ENCODE results near the gene ZNF581.

Gene ZNF581

DNA sequence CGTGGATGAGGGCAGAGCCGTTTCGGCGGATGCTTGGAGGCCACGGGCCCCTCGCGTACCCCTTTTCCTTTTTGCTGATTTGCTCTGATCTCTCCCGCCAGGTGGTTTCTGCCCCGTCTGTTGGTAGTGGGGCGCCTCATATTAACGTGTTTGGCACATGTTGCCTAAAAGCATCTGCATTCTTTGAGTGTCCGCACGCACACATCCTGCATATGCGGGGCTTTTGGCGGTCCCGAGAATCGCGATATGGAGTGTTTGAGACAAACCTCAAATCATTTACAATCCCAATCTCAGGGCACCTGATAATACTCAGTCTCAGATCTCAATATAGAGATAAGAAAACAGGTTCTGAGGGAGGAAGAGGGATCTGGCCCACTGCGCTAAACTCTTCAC is 12.2 kb downstream of the ZNF581 start:
- Mint-ChIP-seq H3K4me3 (peak overlapping the region; percentile 98), H3K9me3 (ENCODE audit: low read depth) (no peaks in the 10 kb centered on the region), H3K4me1 (ENCODE audit: low read depth) (peaks cover 23% of the 10 kb centered on the region), H3K27ac (peak overlapping the region; percentile 99), H3K36me3 (peaks cover 13% of the 10 kb centered on the region), H3K27me3 (no peaks in the 10 kb centered on the region)

DNA sequence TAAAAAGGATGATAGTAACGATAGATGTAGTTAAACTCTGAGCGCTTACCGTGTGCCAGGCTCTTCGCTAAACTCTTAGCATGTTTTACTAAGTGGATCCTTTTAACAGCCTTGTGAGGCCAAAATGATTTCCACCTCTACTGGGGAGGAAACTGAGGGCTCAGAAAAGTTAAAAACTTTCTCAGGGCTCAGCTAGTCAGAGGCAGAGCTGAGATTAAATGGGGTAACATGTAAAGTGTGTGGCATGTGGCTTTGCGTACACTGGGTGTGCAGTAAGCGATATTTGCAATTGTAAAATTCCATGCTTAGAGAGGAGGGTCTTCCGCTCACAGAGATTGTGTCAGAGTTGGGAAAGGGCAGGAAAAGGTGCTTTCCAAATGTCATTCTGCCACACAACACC is 13.1 kb downstream of the ZNF581 start:
- Mint-ChIP-seq H3K9me3 (ENCODE audit: low read depth) (no peaks in the 10 kb centered on the region), H3K27me3 (no peaks in the 10 kb centered on the region), H3K36me3 (peaks cover 13% of the 10 kb centered on the region), H3K4me3 (peak overlapping the region; percentile 98), H3K4me1 (ENCODE audit: low read depth) (peaks cover 21% of the 10 kb centered on the region), H3K27ac (peak overlapping the region; percentile 99)

DNA sequence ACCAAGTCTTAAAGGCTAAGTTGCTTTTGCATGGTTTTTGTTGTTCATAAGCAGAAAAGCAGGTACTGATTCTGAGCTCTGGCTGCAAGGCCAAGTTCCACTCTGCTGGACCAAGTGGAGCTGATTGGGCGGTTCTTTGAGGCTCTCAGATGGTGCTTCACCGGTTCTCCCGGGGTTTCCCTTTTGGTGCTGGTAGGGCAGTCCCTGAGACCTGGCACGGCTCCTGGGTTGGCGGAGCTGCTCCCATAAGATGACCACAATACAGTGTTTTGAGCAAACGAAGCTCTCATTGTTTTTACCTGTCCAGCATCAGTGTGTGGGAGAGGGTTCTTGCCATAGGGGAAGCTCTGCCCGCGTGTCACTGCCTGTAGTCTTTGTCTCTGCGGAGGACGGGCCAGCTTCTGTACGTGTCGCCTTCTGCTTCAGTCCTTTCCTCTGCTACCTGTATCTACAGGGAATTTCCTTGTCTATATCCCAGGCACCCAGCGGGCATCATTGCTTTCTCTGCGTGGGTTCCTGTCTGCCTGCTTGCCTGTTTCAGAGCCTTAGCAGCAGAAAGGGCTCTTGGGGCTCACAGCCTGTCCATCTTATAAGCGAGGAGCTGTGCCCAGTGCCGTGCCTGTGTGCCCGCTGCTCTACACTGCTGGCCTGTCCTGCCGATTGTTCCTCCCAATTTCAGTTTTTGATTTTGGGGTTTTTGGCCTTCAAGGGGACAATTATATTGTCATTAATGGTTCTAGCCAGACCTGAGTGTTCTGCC is 13.7 kb downstream of the ZNF581 start:
- peak overlapping the region; percentile 98 for H3K4me3 Mint-ChIP-seq
- no peaks in the 10 kb centered on the region for H3K9me3 Mint-ChIP-seq (ENCODE audit: low read depth)
- H3K27ac Mint-ChIP-seq, result peak overlapping the region; percentile 99
- H3K36me3 Mint-ChIP-seq, result peaks cover 15% of the 10 kb centered on the region
- H3K4me1 Mint-ChIP-seq (ENCODE audit: low read depth), result peaks cover 24% of the 10 kb centered on the region
- H3K27me3 Mint-ChIP-seq, result no peaks in the 10 kb centered on the region

DNA sequence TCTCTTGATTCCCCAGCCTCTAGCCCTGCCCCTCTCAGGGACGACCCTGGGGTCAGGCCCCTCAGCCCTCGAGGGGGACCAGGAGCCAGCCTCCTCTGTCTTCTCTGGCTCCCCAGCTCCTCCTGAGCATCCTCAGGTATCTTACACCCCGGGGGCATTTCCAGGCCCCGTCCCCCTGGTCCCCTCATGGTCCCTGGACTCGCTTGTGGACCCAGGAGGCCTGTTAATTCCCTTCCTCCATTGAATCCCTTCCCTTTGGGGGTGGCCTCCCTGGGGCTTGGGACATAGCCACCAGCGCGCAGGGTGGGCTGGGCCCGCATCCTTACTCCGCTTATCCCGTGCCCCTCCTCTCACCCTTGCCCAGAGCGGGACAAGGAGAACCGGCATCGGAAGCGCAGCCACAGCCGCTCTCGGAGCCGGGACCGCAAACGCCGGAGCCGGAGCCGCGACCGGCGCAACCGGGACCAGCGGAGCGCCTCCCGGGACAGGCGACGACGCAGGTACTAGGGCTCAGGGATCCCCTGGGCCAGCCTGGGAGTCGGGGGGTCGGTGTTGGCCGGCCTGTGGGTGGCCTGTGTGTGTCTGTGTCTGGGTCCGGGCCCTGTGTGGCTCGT is 15.5 kb downstream of the ZNF581 start:
- no peaks in the 10 kb centered on the region for H3K27me3 Mint-ChIP-seq
- peak overlapping the region; percentile 98 for H3K4me3 Mint-ChIP-seq
- no peak overlapping the region for H3K27ac Mint-ChIP-seq
- peaks cover 15% of the 10 kb centered on the region for H3K36me3 Mint-ChIP-seq
- no peaks in the 10 kb centered on the region for H3K9me3 Mint-ChIP-seq (ENCODE audit: low read depth)
- H3K4me1 Mint-ChIP-seq (ENCODE audit: low read depth), result peaks cover 36% of the 10 kb centered on the region

DNA sequence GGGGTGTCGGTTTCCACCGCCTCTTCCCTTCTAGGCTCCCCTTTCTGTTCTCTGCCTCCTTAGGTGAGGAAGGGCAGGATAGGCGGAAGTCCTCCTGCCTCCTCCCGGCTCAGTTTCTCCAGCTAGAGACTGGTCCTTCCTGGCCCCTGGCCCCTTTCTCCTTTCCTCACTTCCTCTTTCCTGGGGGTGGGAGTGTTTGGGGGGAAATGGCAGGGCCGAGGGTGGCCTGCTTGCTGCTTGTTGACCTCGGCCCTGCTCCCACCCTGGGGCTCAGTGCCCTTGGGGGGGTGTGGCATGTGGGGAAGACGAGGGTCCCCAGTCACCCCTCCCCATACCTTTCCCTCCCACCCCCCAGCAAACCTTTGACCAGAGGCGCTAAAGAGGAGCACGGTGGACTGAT is 16.4 kb downstream of the ZNF581 start:
- no peaks in the 10 kb centered on the region for H3K9me3 Mint-ChIP-seq (ENCODE audit: low read depth)
- peak overlapping the region; percentile 22 for H3K27ac Mint-ChIP-seq
- peaks cover 36% of the 10 kb centered on the region for H3K4me1 Mint-ChIP-seq (ENCODE audit: low read depth)
- H3K4me3 Mint-ChIP-seq, result peak overlapping the region; percentile 64
- no peaks in the 10 kb centered on the region for H3K27me3 Mint-ChIP-seq
- peaks cover 15% of the 10 kb centered on the region for H3K36me3 Mint-ChIP-seq

DNA sequence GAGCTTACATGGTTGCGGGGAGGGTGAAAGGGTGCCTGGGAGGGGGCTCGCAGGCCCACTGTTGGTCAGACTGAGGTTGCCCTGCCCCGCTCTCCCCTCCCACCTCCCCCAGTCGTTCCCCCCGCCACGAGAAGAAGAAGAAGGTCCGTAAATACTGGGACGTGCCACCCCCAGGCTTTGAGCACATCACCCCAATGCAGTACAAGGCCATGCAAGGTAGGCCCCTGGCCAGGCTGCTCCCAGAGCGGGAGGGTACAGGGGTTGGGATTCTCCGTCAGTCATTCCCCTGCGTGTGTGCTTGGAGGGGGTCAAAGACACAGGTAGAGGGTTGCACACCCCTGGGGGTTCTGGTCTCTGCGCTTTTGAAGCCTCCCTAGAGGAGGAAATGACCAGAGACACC is 17.0 kb downstream of the ZNF581 start:
- Mint-ChIP-seq H3K4me3 (peak overlapping the region; percentile 20), H3K4me1 (ENCODE audit: low read depth) (peaks cover 36% of the 10 kb centered on the region), H3K27ac (peak overlapping the region; percentile 34), H3K9me3 (ENCODE audit: low read depth) (no peaks in the 10 kb centered on the region), H3K27me3 (no peaks in the 10 kb centered on the region), H3K36me3 (peaks cover 15% of the 10 kb centered on the region)

DNA sequence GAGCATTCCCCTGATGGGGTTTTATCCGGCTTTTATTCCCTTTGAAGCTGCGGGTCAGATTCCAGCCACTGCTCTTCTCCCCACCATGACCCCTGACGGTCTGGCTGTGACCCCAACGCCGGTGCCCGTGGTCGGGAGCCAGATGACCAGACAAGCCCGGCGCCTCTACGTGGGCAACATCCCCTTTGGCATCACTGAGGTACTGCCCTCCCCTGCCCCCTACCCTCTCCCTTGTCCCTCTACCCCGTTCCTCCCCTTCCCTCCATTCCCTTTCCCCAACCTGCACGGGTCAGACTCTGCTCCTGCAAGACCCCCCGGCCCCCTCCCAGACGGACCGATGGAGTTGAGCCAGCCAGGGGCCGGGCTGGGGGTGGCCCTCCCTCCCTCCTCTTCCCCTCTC is 17.5 kb downstream of the ZNF581 start:
- H3K27ac Mint-ChIP-seq, result no peak overlapping the region
- H3K4me3 Mint-ChIP-seq, result no peak overlapping the region
- H3K9me3 Mint-ChIP-seq (ENCODE audit: low read depth), result no peaks in the 10 kb centered on the region
- no peaks in the 10 kb centered on the region for H3K27me3 Mint-ChIP-seq
- peaks cover 11% of the 10 kb centered on the region for H3K36me3 Mint-ChIP-seq
- peaks cover 39% of the 10 kb centered on the region for H3K4me1 Mint-ChIP-seq (ENCODE audit: low read depth)

DNA sequence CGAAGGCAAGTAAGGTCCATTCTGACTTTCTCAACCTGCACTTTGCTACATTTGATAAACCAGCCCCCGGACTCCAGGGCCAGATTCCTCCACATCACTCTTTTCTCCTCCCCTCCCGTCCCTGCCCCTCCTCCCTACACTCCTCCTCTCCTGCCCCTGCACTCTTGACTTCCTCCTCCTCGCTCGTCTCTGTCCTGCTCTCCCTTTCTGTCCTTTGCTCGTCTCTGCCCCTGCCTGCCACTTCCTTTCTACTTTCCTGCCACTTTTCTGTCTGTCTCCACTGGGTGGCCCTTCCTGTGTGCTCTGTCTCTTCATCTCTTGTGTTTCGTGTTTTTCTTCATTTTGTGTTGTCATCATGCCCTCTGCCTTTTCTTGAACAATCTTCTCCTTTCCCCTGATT is 18.4 kb downstream of the ZNF581 start:
- no peak overlapping the region for H3K4me3 Mint-ChIP-seq
- H3K27me3 Mint-ChIP-seq, result no peaks in the 10 kb centered on the region
- peaks cover 45% of the 10 kb centered on the region for H3K4me1 Mint-ChIP-seq (ENCODE audit: low read depth)
- H3K9me3 Mint-ChIP-seq (ENCODE audit: low read depth), result no peaks in the 10 kb centered on the region
- H3K27ac Mint-ChIP-seq, result no peak overlapping the region
- H3K36me3 Mint-ChIP-seq, result peaks cover 5% of the 10 kb centered on the region

DNA sequence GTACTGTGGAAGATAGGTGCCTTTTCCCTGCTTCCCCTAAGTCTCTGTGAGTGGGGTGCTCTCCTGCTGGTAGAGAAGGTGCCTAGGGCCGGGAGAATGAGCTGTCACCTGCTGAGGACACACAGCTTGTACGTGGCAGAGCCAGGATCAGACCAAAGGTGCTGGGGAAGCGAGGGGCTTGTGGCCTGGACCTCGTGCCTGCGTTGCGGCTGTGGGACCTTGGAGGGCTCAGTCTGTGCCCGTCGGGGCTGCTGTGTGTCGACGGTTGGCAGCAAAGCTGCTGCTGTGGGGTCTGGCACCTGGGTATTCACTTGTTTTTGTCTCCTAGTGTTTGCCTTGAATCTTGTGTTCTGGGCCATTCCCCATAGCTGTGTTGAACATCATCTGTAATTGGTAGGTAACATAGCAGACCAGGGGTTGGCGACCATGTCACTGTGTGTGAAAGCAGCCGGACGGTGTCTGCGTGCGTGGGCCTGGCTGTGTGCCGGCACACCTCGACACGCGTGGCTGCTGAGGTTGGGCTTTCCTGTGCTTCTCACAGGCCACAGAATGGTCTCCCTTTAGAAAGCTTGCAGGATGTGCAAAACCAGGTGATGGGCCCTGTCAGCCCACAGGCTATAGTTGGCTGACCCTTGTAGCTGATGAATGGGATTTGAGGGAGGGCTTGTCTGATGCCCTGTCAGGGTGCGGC is 20.5 kb downstream of the ZNF581 start:
- Mint-ChIP-seq H3K27ac (peak overlapping the region; percentile 50), H3K27me3 (no peaks in the 10 kb centered on the region), H3K4me3 (no peak overlapping the region), H3K9me3 (ENCODE audit: low read depth) (no peaks in the 10 kb centered on the region), H3K36me3 (peaks cover 5% of the 10 kb centered on the region), H3K4me1 (ENCODE audit: low read depth) (peaks cover 35% of the 10 kb centered on the region)

DNA sequence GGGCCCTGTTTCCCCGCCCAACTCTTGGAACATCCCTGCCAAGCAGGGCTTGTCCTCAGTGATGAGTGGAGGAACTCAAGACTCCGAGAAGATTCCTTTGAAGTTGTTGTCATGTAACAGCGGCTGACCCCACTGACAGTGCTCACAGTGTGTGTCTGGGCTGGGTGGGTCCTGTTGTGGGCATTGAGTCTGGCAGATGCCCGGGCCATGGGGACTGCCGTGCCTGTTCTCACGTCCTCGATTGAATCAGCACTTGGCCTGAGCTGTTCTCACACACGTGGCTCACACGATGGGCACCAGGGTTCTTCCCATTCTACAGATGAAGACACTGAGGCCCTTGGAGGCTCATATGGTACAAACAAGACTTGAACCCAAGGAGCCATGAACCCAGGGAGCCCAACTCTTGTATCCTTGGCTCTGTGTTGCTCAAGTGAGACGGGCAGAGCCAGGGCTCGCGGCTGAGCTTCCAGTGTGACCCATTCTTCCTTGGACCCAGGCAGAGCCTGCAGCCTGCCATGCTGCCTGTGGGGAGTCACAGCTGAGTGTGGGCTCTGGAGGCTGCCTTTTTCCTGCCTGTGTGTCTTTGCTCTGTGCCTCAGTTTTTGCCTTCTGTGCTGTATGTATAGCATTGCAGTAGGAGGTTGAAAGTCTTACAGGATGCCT is 23.0 kb downstream of the ZNF581 start:
- Mint-ChIP-seq H3K4me3 (no peak overlapping the region), H3K36me3 (peaks cover 2% of the 10 kb centered on the region), H3K9me3 (ENCODE audit: low read depth) (no peaks in the 10 kb centered on the region), H3K27ac (no peak overlapping the region), H3K4me1 (ENCODE audit: low read depth) (peaks cover 43% of the 10 kb centered on the region), H3K27me3 (no peaks in the 10 kb centered on the region)

DNA sequence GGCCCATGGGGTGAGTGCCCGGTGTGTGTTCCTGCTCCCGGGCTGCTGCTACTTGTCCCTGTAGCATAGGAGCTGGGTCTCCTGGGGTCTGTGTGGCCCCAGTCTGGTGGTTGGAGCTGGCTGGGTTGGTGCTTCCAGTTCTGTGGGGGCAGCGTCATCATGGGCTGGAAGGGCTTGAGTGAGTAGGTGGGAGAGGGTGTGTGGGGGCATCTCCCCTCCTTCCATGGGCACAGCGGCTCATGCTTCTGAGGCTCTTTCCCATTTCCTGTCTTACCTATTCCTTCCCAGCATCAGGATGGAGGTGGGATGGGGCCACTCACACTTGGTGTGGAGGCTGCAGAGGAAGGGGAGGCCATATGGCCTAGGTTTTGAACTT is 23.5 kb downstream of the ZNF581 start:
- no peaks in the 10 kb centered on the region for H3K27me3 Mint-ChIP-seq
- H3K4me1 Mint-ChIP-seq (ENCODE audit: low read depth), result peaks cover 42% of the 10 kb centered on the region
- peaks cover under 1% of the 10 kb centered on the region for H3K36me3 Mint-ChIP-seq
- H3K4me3 Mint-ChIP-seq, result no peak overlapping the region
- H3K27ac Mint-ChIP-seq, result no peak overlapping the region
- H3K9me3 Mint-ChIP-seq (ENCODE audit: low read depth), result no peaks in the 10 kb centered on the region

DNA sequence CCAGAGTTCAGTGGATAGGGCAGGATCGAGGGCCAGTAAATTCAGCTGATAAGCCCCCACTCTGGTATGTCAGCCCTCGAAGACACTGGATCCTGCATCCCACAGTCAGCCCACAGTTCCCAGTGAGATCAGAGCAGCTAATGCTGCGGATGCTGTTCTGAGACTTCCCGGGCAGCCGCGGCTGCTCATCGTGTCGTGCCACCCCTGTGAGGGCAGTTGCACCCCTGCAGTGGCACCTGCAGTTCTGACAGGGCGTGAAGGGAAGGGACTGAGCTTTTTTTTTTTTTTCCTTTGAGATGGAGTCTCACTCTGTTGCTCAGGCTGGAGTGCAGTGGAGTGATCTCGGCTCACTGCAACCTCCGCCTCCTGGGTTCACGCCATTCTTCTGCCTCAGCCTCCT is 24.1 kb downstream of the ZNF581 start:
- H3K4me1 Mint-ChIP-seq (ENCODE audit: low read depth), result peaks cover 43% of the 10 kb centered on the region
- no peak overlapping the region for H3K4me3 Mint-ChIP-seq
- peak overlapping the region; percentile 16 for H3K27ac Mint-ChIP-seq
- no peaks in the 10 kb centered on the region for H3K9me3 Mint-ChIP-seq (ENCODE audit: low read depth)
- H3K36me3 Mint-ChIP-seq, result no peaks in the 10 kb centered on the region
- H3K27me3 Mint-ChIP-seq, result no peaks in the 10 kb centered on the region

DNA sequence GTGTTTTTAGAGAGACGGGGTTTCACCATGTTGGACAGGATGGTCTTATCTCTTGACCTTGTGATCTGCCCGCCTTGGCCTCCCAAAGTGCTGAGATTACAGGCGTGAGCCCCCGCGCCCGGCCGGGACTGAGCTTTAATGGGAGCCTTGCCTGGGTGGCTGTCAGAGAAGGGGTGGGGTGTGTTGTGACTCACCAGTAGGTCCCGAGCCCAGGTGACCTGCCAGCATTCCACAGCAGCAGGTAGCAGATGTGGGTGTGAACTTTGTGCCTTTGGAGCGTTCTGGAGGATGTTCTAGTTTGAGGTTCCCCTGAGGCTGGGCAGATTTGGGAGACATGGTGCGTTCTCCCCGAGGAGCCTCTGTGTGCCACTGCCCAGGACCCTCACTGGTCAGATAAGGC is 24.5 kb downstream of the ZNF581 start:
- no peaks in the 10 kb centered on the region for H3K9me3 Mint-ChIP-seq (ENCODE audit: low read depth)
- H3K27me3 Mint-ChIP-seq, result no peaks in the 10 kb centered on the region
- no peaks in the 10 kb centered on the region for H3K36me3 Mint-ChIP-seq
- peak overlapping the region; percentile 16 for H3K27ac Mint-ChIP-seq
- peaks cover 39% of the 10 kb centered on the region for H3K4me1 Mint-ChIP-seq (ENCODE audit: low read depth)
- no peak overlapping the region for H3K4me3 Mint-ChIP-seq

DNA sequence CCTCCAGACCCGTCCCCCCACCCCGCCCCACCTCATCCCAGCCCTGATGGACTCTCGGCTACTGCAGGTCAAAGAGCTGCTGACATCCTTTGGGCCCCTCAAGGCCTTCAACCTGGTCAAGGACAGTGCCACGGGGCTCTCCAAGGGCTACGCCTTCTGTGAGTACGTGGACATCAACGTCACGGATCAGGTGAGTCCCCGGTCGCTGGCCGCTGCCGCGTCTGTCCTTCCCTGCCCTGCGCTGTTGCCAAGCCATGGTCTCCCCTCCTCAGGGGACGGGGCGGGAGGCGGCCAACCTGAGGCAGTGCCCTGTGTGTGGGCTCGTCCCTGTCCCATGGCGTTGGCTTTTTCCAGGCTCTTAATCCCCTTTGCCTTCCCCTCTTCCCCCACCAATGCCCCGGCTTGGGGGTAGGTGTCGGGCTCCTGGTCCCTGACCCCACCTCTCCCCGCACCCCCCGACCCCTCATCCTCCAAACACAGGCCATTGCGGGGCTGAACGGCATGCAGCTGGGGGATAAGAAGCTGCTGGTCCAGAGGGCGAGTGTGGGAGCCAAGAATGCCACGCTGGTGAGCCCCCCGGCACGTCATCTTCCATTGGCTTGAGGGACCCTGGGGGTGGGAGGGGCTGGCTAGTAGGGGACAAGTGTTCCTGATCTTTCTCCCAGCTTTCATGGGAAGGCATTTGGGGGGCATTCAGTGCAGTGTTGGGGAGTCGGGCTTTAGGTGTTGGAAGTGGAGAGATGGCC is 25.3 kb downstream of the ZNF581 start:
- H3K4me1 Mint-ChIP-seq (ENCODE audit: low read depth), result peaks cover 38% of the 10 kb centered on the region
- no peaks in the 10 kb centered on the region for H3K36me3 Mint-ChIP-seq
- H3K27ac Mint-ChIP-seq, result no peak overlapping the region
- H3K27me3 Mint-ChIP-seq, result no peaks in the 10 kb centered on the region
- H3K4me3 Mint-ChIP-seq, result no peak overlapping the region
- no peaks in the 10 kb centered on the region for H3K9me3 Mint-ChIP-seq (ENCODE audit: low read depth)

Data from activated naive CD8-positive, alpha-beta T cell (primary cell).